ENCODE results near the gene TVP23C. TPM values are rescaled to one million over a fixed set of nuclear protein-coding genes. Genes with fewer than 3 reads are reported as not detected.

The TVP23C gene
- total and polyA plus RNA-seq, 2 experiments from 2014 or later, result 10.4 to 31.7 TPM

DNA sequence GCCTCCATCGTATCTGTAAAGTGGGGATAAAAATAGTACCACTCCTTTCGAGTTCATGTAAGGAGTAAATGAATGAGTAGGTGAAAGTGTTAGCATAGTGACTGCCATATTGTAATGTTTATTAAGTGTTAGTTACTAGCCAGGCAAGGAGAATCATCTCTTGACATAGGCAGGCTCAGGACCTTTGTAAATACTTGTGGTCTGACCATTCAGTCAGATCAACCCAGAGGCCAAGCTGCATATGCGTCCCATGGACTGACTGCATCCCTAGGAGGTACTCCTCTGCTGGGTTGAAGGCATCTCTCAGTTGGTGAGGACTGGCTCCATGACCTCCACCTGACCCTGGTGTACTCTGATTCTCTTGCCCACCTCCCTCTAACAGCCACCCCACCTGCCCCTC is 55.4 kb downstream of the TVP23C start:
- ATAC-seq, result no peak
- Mint-ChIP-seq H3K4me1 (peaks cover 7% of the 10 kb centered on the region), H3K27ac (peak overlapping the region; percentile 65; the same call in 1 of the 2 replicates), H3K36me3 (ENCODE audit: low read depth) (peaks cover 37% of the 10 kb centered on the region), H3K27me3 (ENCODE audit: insufficient read depth, low read depth, poor library complexity) (peaks cover 7% of the 10 kb centered on the region), H3K4me3 (no peak overlapping the region), H3K9me3 (peaks cover 2% of the 10 kb centered on the region; the same call in 1 of the 3 replicates)
- no peak overlapping the region for H3K4me2 ChIP-seq
- no peak overlapping the region for H2AFZ ChIP-seq
- H3K79me2 ChIP-seq (replicated peaks; ENCODE audit: insufficient read depth), result no peaks in the 10 kb centered on the region
- TF ChIP-seq ZNF331 (CRISPR knock-in tag; IDR thresholded peaks at IDR 0.05; ENCODE audit: low read depth) (no peak), ZNF114 (CRISPR knock-in tag; IDR thresholded peaks at IDR 0.05) (no peak), CREB1 (CRISPR knock-in tag; IDR thresholded peaks at IDR 0.05; ENCODE audit: low read depth) (no peak), STAT1 (IDR thresholded peaks at IDR 0.05; ENCODE audit: unreplicated experiment) (no peak), JUNB (IDR thresholded peaks at IDR 0.05; ENCODE audit: unreplicated experiment) (no peak), EZH2phosphoT487 (IDR thresholded peaks at IDR 0.05; ENCODE audit: unreplicated experiment) (no peak), POLR2AphosphoS5 (IDR thresholded peaks at IDR 0.05; ENCODE audit: low read depth) (no peak), EZH2 (IDR thresholded peaks at IDR 0.05; ENCODE audit: low read depth, unreplicated experiment) (no peak), NANOG (IDR thresholded peaks at IDR 0.05; ENCODE audit: borderline replicate concordance) (no peak)
- TF ChIP-seq, protein P1, sequence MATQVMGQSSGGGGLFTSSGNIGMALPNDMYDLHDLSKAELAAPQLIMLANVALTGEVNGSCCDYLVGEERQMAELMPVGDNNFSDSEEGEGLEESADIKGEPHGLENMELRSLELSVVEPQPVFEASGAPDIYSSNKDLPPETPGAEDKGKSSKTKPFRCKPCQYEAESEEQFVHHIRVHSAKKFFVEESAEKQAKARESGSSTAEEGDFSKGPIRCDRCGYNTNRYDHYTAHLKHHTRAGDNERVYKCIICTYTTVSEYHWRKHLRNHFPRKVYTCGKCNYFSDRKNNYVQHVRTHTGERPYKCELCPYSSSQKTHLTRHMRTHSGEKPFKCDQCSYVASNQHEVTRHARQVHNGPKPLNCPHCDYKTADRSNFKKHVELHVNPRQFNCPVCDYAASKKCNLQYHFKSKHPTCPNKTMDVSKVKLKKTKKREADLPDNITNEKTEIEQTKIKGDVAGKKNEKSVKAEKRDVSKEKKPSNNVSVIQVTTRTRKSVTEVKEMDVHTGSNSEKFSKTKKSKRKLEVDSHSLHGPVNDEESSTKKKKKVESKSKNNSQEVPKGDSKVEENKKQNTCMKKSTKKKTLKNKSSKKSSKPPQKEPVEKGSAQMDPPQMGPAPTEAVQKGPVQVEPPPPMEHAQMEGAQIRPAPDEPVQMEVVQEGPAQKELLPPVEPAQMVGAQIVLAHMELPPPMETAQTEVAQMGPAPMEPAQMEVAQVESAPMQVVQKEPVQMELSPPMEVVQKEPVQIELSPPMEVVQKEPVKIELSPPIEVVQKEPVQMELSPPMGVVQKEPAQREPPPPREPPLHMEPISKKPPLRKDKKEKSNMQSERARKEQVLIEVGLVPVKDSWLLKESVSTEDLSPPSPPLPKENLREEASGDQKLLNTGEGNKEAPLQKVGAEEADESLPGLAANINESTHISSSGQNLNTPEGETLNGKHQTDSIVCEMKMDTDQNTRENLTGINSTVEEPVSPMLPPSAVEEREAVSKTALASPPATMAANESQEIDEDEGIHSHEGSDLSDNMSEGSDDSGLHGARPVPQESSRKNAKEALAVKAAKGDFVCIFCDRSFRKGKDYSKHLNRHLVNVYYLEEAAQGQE (IDR thresholded peaks at IDR 0.05; ENCODE audit: unreplicated experiment), result no peak
- TF ChIP-seq, protein P2, sequence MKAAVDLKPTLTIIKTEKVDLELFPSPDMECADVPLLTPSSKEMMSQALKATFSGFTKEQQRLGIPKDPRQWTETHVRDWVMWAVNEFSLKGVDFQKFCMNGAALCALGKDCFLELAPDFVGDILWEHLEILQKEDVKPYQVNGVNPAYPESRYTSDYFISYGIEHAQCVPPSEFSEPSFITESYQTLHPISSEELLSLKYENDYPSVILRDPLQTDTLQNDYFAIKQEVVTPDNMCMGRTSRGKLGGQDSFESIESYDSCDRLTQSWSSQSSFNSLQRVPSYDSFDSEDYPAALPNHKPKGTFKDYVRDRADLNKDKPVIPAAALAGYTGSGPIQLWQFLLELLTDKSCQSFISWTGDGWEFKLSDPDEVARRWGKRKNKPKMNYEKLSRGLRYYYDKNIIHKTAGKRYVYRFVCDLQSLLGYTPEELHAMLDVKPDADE (IDR thresholded peaks at IDR 0.05), result no peak
- TF ChIP-seq, protein P3, sequence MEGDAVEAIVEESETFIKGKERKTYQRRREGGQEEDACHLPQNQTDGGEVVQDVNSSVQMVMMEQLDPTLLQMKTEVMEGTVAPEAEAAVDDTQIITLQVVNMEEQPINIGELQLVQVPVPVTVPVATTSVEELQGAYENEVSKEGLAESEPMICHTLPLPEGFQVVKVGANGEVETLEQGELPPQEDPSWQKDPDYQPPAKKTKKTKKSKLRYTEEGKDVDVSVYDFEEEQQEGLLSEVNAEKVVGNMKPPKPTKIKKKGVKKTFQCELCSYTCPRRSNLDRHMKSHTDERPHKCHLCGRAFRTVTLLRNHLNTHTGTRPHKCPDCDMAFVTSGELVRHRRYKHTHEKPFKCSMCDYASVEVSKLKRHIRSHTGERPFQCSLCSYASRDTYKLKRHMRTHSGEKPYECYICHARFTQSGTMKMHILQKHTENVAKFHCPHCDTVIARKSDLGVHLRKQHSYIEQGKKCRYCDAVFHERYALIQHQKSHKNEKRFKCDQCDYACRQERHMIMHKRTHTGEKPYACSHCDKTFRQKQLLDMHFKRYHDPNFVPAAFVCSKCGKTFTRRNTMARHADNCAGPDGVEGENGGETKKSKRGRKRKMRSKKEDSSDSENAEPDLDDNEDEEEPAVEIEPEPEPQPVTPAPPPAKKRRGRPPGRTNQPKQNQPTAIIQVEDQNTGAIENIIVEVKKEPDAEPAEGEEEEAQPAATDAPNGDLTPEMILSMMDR (conservative IDR thresholded peaks at IDR 0.05; ENCODE audit: low read depth in 2 of 2), result no peak
- TF ChIP-seq, protein P4, sequence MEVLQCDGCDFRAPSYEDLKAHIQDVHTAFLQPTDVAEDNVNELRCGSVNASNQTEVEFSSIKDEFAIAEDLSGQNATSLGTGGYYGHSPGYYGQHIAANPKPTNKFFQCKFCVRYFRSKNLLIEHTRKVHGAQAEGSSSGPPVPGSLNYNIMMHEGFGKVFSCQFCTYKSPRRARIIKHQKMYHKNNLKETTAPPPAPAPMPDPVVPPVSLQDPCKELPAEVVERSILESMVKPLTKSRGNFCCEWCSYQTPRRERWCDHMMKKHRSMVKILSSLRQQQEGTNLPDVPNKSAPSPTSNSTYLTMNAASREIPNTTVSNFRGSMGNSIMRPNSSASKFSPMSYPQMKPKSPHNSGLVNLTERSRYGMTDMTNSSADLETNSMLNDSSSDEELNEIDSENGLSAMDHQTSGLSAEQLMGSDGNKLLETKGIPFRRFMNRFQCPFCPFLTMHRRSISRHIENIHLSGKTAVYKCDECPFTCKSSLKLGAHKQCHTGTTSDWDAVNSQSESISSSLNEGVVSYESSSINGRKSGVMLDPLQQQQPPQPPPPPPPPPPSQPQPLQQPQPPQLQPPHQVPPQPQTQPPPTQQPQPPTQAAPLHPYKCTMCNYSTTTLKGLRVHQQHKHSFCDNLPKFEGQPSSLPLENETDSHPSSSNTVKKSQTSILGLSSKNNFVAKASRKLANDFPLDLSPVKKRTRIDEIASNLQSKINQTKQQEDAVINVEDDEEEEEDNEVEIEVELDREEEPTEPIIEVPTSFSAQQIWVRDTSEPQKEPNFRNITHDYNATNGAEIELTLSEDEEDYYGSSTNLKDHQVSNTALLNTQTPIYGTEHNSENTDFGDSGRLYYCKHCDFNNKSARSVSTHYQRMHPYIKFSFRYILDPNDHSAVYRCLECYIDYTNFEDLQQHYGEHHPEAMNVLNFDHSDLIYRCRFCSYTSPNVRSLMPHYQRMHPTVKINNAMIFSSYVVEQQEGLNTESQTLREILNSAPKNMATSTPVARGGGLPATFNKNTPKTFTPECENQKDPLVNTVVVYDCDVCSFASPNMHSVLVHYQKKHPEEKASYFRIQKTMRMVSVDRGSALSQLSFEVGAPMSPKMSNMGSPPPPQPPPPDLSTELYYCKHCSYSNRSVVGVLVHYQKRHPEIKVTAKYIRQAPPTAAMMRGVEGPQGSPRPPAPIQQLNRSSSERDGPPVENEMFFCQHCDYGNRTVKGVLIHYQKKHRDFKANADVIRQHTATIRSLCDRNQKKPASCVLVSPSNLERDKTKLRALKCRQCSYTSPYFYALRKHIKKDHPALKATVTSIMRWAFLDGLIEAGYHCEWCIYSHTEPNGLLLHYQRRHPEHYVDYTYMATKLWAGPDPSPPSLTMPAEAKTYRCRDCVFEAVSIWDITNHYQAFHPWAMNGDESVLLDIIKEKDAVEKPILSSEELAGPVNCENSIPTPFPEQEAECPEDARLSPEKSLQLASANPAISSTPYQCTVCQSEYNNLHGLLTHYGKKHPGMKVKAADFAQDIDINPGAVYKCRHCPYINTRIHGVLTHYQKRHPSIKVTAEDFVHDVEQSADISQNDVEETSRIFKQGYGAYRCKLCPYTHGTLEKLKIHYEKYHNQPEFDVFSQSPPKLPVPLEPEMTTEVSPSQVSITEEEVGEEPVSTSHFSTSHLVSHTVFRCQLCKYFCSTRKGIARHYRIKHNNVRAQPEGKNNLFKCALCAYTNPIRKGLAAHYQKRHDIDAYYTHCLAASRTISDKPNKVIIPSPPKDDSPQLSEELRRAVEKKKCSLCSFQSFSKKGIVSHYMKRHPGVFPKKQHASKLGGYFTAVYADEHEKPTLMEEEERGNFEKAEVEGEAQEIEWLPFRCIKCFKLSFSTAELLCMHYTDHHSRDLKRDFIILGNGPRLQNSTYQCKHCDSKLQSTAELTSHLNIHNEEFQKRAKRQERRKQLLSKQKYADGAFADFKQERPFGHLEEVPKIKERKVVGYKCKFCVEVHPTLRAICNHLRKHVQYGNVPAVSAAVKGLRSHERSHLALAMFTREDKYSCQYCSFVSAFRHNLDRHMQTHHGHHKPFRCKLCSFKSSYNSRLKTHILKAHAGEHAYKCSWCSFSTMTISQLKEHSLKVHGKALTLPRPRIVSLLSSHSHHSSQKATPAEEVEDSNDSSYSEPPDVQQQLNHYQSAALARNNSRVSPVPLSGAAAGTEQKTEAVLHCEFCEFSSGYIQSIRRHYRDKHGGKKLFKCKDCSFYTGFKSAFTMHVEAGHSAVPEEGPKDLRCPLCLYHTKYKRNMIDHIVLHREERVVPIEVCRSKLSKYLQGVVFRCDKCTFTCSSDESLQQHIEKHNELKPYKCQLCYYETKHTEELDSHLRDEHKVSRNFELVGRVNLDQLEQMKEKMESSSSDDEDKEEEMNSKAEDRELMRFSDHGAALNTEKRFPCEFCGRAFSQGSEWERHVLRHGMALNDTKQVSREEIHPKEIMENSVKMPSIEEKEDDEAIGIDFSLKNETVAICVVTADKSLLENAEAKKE (CRISPR knock-in tag; IDR thresholded peaks at IDR 0.05), result no peak
- no peaks in the 10 kb centered on the region for H3K4me1 ChIP-seq (ENCODE audit: insufficient read depth)
- no peaks in the 10 kb centered on the region for H3F3A ChIP-seq (replicated peaks; ENCODE audit: low read depth)
- peaks cover 5% of the 10 kb centered on the region for H4K20me1 ChIP-seq (replicated peaks; ENCODE audit: insufficient read depth)
- H3K36me3 ChIP-seq (ENCODE audit: insufficient read depth), result no peaks in the 10 kb centered on the region
- no peaks in the 10 kb centered on the region for H3K9me2 ChIP-seq (ENCODE audit: insufficient read depth)
- no peak for DNase-seq (ENCODE audit: low spot score)
- no peaks in the 10 kb centered on the region for H3K27me3 ChIP-seq (ENCODE audit: insufficient read depth)
- H3K4me3 ChIP-seq, result no peak overlapping the region
- H3K27ac ChIP-seq (ENCODE audit: low read depth), result no peak overlapping the region
